AG10803 (cell line): Measurements from ENCODE around the gene DNLZ.

Experiments
- DNase-seq: peaks from one replicate; pipeline ENCODE4 v3.0.0; 2010; ENCODE audit warnings: low read depth
- H3K4me3 ChIP-seq: 2 replicates; pipeline ENCODE4 v1.5.1; 2011; ENCODE audit warnings: mild to moderate bottlenecking, low read length, control low read depth
- TF ChIP-seq, protein P1 (sequence below): conservative IDR thresholded peaks from 2 replicates; pipeline ENCODE4 v1.5.1; 2011; ENCODE audit warnings: mild to moderate bottlenecking, low read length, control low read depth, inconsistent platforms

DNLZ gene

DNA sequence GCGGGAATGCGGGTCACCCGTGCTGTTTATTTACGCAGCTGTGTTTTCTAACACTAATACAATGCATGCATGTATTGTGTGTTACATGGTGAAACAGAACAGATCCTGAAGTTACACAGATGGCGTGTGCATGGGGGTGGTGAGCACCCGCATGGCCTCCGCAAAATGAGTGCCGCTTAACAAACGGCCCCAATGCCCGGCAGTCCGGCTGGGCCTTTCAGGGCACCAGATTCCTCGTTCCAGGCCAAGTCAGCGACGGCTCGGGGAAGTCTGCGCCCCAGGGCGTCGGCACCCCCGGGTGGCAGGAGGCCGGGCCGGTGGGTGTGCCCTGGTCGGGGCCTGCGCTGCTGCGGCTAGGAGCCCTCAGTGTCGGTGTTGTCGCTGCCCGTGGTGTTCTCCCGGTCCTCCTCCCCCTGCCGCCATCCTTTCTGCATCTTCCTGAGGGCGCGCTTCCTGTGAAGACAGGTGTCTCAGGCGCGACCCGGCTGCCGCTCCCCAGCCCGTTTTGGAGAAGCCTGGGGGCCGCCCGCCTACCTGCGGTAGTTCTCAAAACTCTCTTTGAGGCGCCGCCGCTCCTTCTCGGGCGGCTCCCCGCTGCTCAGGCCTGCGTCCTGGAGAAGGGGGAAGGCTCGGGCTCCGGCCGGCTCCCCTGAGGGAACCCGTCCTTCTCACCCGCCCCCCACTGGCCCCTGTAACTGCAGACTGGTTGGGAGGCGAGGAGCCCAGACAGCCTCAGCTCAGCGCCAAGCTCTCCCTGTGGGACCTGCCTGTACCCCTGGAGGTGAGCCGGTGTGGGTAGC lies 605 bp upstream of the DNLZ start:
- DNase-seq = no peak
- TF ChIP-seq, protein P1, sequence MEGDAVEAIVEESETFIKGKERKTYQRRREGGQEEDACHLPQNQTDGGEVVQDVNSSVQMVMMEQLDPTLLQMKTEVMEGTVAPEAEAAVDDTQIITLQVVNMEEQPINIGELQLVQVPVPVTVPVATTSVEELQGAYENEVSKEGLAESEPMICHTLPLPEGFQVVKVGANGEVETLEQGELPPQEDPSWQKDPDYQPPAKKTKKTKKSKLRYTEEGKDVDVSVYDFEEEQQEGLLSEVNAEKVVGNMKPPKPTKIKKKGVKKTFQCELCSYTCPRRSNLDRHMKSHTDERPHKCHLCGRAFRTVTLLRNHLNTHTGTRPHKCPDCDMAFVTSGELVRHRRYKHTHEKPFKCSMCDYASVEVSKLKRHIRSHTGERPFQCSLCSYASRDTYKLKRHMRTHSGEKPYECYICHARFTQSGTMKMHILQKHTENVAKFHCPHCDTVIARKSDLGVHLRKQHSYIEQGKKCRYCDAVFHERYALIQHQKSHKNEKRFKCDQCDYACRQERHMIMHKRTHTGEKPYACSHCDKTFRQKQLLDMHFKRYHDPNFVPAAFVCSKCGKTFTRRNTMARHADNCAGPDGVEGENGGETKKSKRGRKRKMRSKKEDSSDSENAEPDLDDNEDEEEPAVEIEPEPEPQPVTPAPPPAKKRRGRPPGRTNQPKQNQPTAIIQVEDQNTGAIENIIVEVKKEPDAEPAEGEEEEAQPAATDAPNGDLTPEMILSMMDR = no peak
- peak overlapping the region; percentile 24 for H3K4me3 ChIP-seq

DNA sequence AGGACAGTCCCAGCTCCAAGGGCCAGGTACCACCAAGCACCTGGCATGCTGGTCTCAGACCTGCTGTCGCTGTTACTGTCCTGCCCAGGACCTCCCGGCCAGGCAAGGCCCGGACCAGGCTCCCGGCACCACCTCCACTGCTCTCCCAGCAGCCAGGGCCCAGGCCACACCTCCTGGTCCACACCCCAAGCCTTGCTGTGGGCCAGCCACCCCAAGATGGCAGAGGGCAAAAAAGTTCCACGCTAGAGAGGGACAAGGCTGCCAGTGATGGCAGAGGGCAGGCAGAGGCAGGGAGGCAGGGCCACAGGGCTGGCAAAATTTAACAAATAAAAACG lies 1.1 kb downstream of the DNLZ start:
- H3K4me3 ChIP-seq = peak overlapping the region; percentile 40
- peak; percentile 18 for DNase-seq
- TF ChIP-seq, protein P1 = no peak

DNA sequence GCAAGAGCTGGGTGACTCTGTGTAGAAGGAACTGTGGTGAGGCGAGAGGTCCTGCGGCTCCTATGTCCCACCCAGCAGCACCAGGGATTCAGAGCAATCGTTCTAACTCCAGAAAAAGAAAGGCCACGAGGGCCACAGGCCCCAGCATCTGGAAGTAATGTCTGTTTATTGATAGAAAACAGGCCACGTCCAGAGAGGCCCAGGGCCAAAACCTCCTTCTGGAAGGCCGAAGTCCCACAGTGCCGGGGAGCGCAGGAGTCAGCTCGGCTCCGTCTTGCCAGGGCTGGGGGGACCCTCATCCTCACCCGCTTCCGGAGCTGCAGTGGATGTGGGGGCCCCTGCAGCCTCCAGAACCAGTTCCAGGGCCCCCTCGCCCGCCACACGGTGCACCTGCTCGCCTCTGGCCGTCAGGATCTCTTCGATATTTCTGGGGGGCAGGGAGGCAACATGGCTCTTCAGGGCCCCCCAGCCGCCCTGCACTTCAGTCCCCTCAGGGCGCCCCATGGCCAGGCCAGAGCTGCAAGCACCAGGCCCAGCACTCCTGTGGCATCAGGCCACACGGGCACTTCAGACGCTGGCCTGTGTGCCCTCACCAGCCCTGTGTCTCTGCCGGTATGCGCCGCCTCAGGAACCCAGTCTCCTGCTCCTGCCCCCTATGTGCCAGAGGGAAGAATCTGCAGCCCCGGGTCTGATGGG lies 1.6 kb downstream of the DNLZ start:
- H3K4me3 ChIP-seq = peak overlapping the region; percentile 40
- DNase-seq = peak; percentile 58
- TF ChIP-seq, protein P1 = no peak; the same call in 1 of the 2 replicates

DNA sequence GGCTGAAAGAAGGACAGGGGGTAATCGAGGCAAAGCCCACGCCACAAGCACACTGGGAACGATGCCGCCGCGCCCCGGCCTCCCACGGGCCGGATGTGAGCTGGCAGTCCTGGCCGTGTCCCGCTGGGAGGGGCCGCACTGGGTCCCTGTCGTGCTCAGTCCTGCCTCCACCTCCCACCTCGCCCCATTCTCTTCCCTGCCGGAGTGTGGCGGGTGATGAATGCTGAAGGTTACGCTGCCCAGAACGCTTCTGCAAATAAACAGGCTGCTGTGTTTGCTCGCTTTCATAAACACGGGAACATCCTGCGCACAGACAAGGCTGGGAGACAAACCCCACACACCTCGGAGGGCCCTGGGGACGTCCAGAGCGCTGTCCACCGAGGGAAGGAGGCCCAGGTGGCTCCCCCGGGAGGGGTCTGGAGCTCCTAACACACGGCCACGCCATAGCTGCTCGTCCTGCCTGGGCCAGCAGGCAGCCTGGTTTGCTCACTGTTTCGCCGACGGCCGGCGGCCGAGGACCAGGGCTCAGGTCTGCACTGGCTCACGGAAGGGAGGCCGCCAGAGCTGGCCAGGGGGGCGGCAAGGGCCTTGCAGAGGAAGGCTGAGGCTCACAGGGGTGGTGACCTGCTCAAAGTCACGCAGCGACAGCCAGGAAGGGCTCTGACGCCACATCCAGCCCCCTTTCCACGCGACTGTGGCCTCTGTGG lies 2.3 kb downstream of the DNLZ start:
- TF ChIP-seq, protein P1 = no peak
- H3K4me3 ChIP-seq = peak overlapping the region; percentile 15; the same call in 1 of the 2 replicates
- DNase-seq = peak; percentile 47

DNA sequence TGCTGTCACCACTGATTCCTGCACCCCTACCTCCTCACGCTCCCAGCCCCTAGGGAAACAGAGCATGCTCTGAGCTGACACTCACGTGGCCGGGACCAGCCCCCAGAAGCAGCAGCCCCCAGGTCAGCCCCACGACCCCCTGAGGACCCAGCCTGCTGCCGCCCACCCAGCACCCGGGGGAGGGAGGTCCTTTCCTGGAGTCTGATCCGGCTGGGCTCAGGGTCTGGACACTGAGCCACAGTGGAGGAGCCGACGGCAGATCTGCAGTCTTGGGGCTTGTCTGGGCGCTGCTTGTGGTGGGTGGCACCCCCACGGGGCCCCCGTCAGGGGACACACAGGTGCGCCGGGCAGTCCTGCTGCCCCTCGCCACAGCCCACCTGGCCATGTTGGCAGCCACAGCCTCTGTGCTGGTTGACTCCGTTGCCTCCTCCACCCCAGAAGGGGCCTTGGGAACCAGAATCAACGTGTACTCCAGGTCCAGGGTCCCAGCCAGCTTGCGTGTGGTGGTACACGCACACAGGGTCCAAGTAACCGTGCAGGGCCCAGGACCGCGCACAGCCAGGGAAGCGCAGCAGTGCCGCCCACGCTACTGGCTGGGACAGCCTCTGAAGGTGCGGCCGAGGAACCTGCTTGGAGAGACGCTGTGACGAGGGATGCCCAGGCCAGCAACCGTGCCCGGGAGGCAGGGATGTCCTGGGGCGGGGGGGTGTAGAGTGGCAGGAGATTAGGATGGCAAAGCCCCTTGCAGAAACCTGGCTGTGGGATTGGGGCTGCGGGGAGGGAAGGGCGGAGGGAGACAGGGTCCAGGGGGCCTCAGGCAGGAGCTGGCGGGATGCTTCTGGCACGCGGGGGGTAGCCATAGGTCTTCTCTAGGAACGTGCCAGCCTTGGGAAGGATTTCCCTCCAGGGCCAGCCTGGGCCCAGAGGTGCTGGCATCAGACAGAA lies 3.5 kb downstream of the DNLZ start:
- TF ChIP-seq, protein P1 = no peak
- no peak overlapping the region for H3K4me3 ChIP-seq
- no peak for DNase-seq

DNA sequence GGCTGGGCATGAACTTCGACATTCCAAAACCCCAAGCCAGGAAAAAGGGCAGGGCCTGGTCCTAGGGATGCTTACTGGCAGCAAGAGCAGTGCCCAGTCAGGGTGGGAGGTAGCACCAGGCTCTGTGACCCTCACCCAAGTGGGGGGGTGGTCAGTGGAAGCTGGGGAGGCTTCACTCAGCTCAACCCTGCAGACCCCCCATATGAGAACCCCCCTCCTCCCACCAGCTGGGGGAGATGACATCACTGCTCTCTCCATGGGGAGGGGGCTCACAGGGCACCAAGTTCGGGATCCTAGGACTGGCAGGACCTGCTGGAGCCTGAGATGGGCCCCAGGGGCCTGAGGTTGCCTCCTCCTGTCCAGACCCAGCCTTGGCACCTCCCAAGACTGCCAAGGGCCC lies 4.7 kb downstream of the DNLZ start:
- H3K4me3 ChIP-seq = no peak overlapping the region
- TF ChIP-seq, protein P1 = no peak
- DNase-seq = no peak
